GM18508 (cell line): ENCODE measurements around the gene DGKZ.
"Not testable (repeated sequence)": the region's sequence is repeated elsewhere in the genome, so short reads cannot be mapped to it uniquely, and the experiment has no call there.

Experiments used
- ATAC-seq: cut with Tn5 transposase; IDR thresholded peaks from one replicate; pipeline ENCODE4 v1.9.1; 2021; ENCODE audit warnings: moderate number of reproducible peaks; ENCODE audit not compliant: insufficient read depth, unreplicated experiment

Gene DGKZ, protein sequence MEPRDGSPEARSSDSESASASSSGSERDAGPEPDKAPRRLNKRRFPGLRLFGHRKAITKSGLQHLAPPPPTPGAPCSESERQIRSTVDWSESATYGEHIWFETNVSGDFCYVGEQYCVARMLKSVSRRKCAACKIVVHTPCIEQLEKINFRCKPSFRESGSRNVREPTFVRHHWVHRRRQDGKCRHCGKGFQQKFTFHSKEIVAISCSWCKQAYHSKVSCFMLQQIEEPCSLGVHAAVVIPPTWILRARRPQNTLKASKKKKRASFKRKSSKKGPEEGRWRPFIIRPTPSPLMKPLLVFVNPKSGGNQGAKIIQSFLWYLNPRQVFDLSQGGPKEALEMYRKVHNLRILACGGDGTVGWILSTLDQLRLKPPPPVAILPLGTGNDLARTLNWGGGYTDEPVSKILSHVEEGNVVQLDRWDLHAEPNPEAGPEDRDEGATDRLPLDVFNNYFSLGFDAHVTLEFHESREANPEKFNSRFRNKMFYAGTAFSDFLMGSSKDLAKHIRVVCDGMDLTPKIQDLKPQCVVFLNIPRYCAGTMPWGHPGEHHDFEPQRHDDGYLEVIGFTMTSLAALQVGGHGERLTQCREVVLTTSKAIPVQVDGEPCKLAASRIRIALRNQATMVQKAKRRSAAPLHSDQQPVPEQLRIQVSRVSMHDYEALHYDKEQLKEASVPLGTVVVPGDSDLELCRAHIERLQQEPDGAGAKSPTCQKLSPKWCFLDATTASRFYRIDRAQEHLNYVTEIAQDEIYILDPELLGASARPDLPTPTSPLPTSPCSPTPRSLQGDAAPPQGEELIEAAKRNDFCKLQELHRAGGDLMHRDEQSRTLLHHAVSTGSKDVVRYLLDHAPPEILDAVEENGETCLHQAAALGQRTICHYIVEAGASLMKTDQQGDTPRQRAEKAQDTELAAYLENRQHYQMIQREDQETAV

DNA sequence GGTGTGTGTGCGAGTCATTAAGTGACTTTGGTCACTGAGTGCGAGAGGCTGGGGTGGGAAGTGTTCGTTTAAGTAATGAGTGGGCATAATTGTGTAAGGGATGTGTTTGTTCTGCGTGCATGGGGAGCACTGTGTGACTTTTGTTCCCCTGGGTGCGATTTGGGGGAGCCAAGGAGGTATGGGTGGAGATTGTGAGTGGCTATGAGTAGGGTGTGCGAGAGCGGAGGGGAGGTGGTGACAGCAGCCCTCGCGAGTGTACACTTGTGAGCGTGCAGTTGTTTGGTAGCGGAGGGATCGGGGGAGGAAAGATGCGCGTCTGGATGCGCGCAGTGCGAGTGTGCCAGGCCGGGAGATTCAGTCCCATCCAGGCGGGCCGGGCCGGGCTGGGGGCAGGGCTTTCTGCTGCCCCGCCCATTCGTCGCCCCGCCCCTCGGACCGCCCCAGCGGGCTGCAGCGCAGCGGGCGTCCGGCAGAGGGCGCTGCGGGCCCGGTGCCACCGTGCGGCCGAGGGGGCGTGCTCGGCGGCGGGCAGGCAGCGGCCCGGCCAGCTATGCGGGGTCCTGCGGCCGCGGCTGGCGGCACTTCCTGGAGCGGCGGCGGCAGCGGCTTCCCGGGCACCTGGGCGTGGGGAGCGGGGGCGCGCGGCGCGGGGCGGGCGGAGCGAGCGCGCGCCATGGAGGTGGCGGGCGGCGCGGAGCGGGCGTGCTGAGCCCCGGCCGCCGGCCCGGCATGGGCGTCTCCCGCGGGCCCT, at the start of gene DGKZ:
TSS of gene DGKZ (plus strand) at position 578 of the 751 bp plus-strand sequence. CDS start 197 bp downstream, outside the sequence.
- ATAC-seq: no peak

DNA sequence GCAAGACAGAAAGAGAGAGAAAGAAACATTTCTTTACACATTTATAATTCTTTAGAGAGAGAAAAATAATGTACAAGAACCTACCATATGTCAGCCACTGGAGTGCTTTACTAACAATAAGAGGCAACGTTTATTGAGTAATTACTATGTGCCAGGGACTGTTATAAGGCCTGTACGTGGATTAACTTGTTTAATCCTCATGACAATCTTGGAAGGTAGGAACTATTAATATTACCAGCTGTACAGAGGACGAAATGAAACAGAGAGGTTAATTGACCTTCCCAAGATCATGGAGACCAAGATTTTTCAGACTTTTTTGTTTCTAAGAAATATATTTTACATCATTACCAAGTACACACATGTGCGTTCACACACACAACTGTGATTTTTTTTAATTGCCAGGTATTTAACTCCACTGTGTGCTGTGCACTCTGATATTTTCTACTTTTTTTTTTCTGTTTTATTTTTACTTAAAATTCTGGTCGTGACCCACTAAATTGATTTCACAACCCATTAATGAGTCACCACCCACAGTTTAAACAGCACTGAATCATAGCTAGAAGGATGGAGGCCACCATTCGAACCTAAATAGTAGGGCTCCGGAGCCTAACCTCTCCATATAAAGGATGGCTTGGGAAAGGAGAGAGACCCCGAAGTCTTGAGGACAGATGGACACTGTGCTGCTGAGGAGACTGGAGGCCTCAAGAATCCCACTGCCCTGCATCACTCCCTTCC, 48.4 kb upstream of the DGKZ start:
- no peak for ATAC-seq

DNA sequence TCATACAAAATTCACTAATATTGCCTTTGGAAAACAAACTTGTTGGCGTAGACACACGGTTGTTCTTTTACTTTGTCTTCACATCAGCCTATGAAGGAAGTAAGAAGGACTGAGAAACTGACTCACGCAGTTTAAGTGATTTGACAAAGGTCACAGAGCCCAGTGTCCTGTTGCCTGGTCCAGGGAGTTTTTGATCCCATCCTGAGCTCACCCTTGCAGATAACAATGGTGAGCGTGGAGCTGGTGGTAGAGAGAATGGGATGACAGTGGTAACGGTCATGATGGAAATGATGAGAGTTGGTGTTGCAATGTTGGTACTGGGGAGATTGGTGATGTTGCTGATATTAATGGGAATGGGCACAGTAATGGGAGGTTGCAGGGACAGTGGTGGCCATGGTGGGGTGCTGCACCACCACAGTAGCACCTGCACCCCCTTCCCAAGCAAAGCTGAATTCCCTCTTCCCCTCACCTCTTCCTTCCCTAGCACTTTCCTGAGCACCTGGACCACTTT, 47.8 kb upstream of the DGKZ start:
- ATAC-seq: no peak

DNA sequence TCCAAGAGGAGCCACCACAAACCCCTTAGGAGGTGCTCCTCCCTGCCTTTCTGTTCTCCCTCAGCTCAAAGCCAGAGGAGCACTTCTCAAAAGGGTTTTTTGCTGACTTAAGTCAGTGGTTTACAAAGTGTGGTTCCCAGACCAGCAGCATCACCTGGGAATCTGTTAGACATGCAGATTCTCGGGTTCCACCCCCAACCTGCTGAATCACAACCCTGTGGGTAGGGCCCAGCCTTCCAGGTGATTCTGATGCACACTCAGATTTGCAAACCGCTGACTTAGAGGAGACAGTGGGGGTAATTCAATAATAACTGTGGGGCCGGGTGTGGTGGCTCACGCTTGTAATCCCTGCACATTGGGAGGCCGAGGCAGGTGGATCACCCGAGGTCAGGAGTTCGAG, 47.0 kb upstream of the DGKZ start:
- no peak for ATAC-seq

DNA sequence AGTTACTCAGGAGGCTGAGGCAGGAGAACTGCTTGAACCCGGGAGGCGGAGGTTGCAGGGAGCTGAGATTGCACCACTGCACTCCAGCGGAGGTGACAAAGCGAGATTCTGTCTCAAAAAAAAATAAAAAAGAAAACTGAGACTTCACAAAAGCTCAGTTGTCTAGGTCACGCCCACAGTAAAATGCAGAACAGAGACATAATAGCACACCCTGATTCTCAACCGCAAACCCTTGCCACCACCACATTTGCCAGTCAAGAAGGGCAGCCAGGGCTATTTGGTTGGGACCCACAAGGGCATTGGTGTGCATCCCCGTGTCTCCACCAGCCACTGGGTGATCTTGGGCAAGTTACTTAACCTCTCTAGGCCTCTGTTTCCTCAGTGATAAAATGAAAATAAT, 44.4 kb upstream of the DGKZ start:
- ATAC-seq: no peak

DNA sequence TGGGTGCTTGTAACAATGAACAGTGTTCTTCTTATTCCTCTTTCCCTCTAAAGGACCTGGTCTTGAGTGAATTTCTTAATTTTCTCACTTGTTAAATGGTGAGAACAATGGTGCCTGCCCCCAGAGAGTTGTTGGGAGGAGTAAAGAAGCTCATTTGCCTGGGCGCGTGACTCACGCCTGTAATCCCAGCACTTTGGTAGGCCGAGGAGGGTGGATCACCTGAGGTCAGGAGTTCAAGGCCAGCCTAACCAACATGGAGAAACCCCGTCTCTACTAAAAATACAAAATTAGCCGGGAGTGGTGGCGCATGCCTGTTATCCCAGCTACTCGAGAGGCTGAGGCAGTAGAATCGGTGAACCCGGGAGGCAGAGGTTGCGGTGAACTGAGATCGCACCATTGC, 43.2 kb upstream of the DGKZ start:
- not testable (repeated sequence) for ATAC-seq

DNA sequence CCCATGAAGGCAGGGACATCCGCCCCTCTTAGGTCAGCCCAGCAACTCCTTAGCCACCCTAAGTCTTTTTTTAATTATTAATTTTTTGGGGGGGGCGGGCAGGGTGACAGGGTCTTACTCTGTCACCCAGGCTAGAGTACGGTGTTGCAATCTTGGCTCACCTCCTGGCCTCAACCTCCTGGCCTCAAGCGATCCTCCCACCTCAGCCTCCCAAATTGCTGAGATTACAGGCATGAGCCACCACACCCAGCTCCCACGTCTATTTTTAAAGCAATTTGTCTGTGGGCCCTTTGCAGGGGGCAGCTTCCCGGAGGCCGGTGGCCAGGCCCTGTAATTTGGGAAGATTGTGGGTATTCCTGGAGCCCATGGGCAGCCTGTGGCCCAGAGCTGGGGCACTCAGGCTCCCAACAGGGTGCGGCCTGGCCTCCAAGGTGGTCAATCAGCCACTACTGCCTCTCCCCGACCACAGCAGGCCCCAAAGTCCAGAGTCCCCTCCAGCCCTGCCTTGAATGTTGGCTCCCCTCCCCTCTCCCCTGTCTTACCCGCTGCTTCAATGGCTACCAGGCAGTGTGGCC, 42.6 kb upstream of the DGKZ start:
- ATAC-seq: no peak

DNA sequence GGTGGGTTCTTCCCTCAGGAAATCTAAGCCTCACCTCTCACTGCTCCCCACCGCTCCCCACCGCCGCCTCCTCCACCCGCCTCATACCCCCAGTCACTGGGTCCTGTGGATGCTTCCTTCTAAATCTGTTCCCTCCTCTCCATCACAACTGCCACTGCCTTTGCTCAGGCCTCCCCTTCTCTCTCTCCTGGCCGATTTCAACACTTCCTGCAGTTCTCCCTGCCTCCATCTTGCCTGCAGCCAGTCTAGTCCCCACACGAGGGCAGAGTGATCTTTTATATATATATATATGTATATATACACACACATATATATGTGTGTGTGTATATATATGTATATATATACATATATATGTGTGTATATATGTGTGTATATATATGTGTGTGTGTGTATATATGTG, 42.0 kb upstream of the DGKZ start:
- no peak for ATAC-seq

DNA sequence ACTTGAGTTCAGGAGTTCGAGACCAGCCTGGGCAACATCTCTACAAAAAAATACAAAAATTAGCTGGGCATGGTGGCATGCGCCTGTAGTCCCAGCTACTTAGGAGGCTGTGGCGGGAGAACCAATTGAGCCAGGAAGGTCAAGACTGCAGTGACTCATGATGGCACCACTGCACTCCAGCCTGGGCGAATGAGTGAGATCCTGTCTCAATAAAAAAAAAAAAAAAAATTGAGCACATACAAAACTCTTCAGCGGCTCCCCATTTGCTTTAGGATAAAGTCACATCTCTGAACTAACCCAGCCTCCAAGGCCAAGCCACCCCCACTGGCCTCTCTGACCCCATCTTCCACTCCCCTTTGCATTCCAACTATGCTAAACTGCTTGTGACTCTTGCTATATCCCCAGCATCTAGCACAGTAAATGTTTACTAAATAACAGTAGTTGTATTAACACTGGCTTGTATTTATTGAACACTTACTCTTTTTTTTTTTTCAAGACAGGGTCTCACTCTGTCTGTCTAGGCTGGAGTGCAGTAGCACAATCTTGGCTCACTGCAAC, 40.9 kb upstream of the DGKZ start:
- ATAC-seq: no peak

DNA sequence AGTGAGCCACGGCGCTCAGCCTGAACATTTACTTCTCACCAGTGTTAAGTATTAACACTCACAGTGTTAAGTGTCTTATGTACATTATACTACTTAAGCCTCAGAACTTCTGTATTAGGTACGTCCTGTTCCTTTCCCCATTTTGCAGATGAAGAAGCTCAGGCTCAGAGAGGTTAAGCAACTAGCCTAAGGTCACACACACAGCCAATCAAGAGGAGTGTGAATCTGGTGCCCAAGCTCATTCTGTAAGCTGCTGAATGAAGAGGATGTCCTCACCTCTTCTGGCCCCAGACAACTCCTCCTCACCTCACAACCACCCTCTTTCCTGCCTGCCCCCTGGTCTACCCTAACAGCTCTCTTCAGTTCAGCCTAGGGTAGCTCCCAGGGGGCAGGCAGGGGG, 39.9 kb upstream of the DGKZ start:
- no peak for ATAC-seq

DNA sequence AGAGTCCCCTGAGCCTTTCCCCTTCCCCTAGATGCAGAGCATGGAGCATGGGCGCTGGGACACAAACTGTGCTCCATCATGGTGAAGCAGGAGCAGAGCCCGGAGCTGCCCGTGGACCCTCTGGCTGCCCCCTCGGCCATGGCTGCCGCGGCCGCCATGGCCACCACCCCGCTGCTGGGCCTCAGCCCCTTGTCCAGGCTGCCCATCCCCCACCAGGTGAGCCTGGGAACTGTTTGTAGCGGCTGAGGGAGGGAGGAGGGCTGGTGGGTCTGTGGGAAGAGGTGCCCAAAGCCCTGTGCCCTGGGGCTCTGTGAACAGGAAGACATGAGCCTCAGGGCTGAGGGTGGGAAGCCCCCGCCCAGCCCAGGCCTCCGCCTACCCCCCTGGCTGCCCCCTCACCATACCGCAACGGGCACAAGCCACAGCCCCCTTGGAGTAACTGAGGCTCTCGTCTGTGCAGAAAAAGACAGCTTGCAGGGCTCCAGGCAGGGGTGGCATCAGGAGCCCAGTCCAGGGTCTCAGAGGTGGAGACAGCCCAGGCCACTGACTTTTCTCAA, 39.4 kb upstream of the DGKZ start:
- no peak for ATAC-seq

DNA sequence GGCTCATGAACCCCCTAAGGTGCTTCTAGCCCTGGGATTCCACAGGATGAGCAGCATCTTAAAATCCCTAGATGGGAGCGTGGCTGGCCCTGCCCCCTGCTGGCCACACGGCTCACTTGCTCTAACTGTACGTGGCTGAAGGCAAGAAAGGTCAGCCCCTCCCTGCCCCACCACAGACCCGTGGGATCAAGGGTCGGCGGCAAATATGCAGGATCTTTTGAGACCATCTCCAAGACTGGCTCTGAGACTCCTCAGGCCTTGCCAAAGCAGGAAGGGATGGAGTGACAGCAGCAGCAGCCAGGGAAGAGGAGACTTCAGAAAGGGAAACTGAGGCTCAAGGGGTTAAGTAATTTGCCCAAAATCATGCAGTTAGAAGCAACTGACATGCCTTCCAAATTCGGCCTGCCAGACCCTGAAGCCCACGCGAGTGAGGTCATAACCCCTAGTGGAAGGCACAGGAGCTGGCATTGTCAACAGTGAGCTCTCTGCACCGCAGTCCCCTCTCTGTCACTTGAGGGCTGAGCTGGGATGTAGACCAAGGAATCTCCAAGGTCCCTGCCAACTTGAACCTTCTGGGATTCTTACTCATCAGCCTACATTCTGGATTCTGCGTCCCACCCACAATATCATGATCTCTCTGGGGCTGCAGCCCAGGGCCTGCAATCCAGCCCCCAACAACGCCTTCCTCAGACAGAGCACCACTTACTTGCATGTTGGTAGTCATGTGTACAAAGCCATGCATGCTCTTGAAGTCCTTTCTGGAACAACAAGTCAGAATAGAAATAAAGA, 38.4 kb upstream of the DGKZ start:
- ATAC-seq: no peak

DNA sequence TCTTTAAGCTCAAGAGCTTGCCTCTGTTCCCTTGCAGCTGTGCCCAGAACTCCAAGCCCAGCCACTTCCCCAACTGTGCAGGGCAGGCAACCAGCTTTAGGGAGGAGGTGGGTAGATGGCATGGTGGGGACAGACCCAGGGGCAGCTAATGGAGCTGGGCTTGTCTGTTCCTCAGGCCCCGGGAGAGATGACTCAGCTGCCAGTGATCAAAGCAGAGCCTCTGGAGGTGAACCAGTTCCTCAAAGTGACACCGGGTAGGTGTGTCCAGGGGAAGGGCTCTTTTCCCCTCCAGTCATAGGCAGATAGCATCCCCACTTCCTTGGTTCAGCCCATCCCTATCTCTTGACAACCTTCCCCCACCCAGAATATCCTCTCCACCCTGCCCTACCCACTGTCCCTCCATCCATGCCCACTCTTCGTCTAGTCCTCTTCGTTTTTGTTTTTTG, 37.4 kb upstream of the DGKZ start:
- ATAC-seq: no peak

DNA sequence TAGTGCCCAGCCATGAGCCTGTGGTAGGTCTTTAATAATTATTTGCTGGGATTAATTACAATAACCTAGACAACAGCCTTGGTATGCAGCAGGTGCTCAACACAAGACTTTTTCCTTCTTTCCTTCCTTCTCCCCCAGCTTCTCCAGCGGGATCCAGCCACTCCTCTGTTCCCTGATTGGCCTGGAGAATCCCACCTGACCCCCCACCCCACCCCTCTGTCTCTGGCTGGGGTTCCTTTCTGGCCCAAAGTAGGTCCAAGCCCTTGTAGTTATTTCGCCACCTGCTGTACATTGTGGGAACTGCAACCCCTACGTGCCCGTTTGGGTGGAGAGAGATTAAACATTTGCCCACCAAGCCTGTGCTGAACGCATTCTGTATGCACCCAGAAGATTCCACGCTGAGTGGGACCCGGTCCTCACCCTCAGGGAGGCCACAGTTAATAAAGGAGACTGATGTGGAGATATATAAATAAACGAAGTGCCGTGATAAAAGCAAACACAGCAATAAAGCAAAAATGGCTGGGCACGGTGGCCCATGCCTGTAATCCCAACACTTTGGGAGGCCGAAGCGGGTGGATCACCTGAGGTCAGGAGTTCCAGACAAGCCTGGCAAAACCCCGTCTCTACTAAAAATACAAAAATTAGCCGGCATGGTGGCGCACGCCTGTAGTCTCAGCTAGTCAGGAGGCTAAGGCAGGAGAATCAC, 32.1 kb upstream of the DGKZ start:
- ATAC-seq: no peak

DNA sequence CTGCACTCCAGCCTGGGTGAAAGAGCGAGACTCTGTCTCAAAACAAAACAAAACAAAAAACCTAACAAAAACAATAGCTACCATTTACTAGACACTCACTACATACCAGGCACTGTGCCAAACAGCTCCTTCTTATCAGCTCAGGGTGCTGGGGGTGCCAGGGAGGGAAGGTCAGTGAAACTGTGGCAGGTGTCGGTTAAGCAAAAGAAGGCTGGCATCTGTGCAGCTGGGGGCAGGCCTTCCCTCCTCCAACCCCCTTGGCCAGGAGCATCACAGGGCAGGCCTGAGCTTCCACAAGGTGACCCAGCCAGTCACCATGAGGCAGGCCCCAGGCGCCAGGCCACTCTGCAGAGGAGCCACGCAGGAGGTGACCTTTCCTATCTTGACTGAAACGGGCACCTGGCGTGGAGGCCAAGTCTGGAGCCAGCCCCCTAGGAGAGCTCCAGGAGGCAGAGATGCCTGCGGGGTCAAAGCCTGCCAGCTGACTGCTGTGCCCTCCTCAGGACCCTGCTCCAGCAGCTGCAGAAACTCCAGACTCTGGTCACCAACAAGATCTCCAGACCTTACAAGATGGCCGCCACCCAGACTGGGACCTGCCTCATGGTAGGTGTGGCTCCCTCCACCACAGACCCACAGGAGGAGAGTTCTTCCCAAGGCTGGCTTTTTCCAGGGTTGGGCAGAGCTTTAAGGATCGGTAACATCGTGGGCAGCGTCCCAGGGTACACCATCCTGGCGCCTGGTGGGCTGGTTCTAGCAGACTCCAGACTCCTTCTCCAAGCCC, 31.3 kb upstream of the DGKZ start:
- no peak for ATAC-seq

DNA sequence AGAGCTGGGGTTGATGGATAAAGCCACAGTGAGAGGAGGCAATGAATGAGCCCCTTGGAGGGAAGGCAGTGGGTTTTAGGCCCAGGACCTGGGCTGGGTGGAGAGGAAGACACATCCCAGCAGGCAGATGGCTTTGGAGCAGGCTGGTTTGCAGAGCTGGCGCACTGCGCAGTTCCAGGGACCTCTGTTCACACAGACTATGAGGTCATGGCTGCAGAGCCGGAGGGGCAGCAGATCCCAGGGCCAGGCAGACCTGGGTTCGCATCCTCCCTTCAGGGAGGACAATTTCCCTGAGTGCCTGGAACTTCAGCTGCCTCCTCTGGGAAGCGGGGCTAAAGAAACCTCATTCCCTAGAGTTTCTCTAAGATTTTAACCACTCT, 28.2 kb upstream of the DGKZ start:
- ATAC-seq: no peak

DNA sequence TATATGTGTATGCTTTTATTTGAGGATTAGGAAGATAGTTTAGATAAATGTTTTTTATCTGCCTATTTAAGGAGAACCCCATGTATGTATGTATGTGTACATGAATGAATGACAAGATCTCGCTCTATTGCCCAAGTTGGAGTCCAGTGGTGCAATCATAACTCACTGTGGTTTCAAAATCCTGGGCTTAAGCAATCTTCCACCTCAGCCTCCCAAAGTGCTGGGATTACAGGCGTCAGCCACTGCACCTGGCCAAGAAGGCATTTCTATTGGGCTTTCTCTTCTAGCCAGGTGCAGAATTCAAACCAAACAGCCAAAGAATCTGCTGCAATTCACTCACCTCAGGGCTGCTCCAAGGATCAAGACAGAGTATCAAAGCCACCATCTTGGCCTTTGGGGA, 25.5 kb upstream of the DGKZ start:
- ATAC-seq: no peak
